Measurements from ENCODE around the gene DHCR7.
"Not testable (repeated sequence)": the region's sequence is repeated elsewhere in the genome, so short reads cannot be mapped to it uniquely, and the experiment has no call there.

The DHCR7 gene

GRCh38 chr11:71425860-71426259 is 22.3 kb downstream of the DHCR7 start:
- DNase-seq (ENCODE audit: low read depth, low spot score): no peak
- no peak overlapping the region for H3K4me3 ChIP-seq (ENCODE audit: low read length)

GRCh38 chr11:71425409-71425808 is 22.8 kb downstream of the DHCR7 start:
- H3K4me3 ChIP-seq (ENCODE audit: low read length): no peak overlapping the region
- DNase-seq (ENCODE audit: low read depth, low spot score): no peak

GRCh38 chr11:71423181-71423790 is 24.9 kb downstream of the DHCR7 start:
- H3K4me3 ChIP-seq (ENCODE audit: low read length): no peak overlapping the region
- no peak for DNase-seq (ENCODE audit: low read depth, low spot score)

GRCh38 chr11:71422318-71422717 is 25.9 kb downstream of the DHCR7 start:
- H3K4me3 ChIP-seq (ENCODE audit: low read length); DNase-seq (ENCODE audit: low read depth, low spot score): not testable (repeated sequence)

GRCh38 chr11:71421392-71421950 is 26.7 kb downstream of the DHCR7 start:
- no peak for DNase-seq (ENCODE audit: low read depth, low spot score)
- no peak overlapping the region for H3K4me3 ChIP-seq (ENCODE audit: low read length)

- peak; percentile 69 for DNase-seq (ENCODE audit: low read depth, low spot score)
- no peak overlapping the region for H3K4me3 ChIP-seq (ENCODE audit: low read length)
Measured at GRCh38 chr11:71420455-71421241, 27.5 kb downstream of the DHCR7 start.

GRCh38 chr11:71418643-71419042 is 29.6 kb downstream of the DHCR7 start:
- no peak overlapping the region; the same call in 1 of the 2 replicates for H3K4me3 ChIP-seq (ENCODE audit: low read length)
- peak; percentile 96 for DNase-seq (ENCODE audit: low read depth, low spot score)

GRCh38 chr11:71414645-71415044 is 33.5 kb downstream of the DHCR7 start:
- no peak for DNase-seq (ENCODE audit: low read depth, low spot score)
- H3K4me3 ChIP-seq (ENCODE audit: low read length): no peak overlapping the region

- no peak overlapping the region for H3K4me3 ChIP-seq (ENCODE audit: low read length)
- DNase-seq (ENCODE audit: low read depth, low spot score): no peak
Measured at GRCh38 chr11:71410363-71410966, 37.7 kb downstream of the DHCR7 start.

GRCh38 chr11:71408826-71409225 is 39.4 kb downstream of the DHCR7 start:
- no peak for DNase-seq (ENCODE audit: low read depth, low spot score)

GRCh38 chr11:71407356-71407755 is 40.8 kb downstream of the DHCR7 start:
- no peak overlapping the region for H3K4me3 ChIP-seq (ENCODE audit: low read length)
- no peak for DNase-seq (ENCODE audit: low read depth, low spot score)

More at GRCh38 chr11:71408826-71409225, 39.4 kb downstream of the DHCR7 start:
- H3K4me3 ChIP-seq (ENCODE audit: low read length): no peak overlapping the region

GRCh38 chr11:71406681-71407080 is 41.5 kb downstream of the DHCR7 start:
- DNase-seq (ENCODE audit: low read depth, low spot score): peak; percentile 65
- no peak overlapping the region for H3K4me3 ChIP-seq (ENCODE audit: low read length)

- peak; percentile 55 for DNase-seq (ENCODE audit: low read depth, low spot score)
- no peak overlapping the region for H3K4me3 ChIP-seq (ENCODE audit: low read length)
Measured at GRCh38 chr11:71404209-71404608, 44.0 kb downstream of the DHCR7 start.

- DNase-seq (ENCODE audit: low read depth, low spot score): no peak
- H3K4me3 ChIP-seq (ENCODE audit: low read length): no peak overlapping the region
Measured at GRCh38 chr11:71402878-71403277, 45.3 kb downstream of the DHCR7 start.

- no peak for DNase-seq (ENCODE audit: low read depth, low spot score)
- H3K4me3 ChIP-seq (ENCODE audit: low read length): no peak overlapping the region
Measured at GRCh38 chr11:71400216-71400615, 48.0 kb downstream of the DHCR7 start.

- H3K4me3 ChIP-seq (ENCODE audit: low read length): no peak overlapping the region
- no peak for DNase-seq (ENCODE audit: low read depth, low spot score)
Measured at GRCh38 chr11:71399341-71399740, 48.9 kb downstream of the DHCR7 start.

GRCh38 chr11:71397961-71398360 is 50.2 kb downstream of the DHCR7 start:
- no peak for DNase-seq (ENCODE audit: low read depth, low spot score)
- no peak overlapping the region for H3K4me3 ChIP-seq (ENCODE audit: low read length)

- DNase-seq (ENCODE audit: low read depth, low spot score): no peak
- no peak overlapping the region for H3K4me3 ChIP-seq (ENCODE audit: low read length)
Measured at GRCh38 chr11:71397331-71397860, 50.8 kb downstream of the DHCR7 start.

GRCh38 chr11:71396548-71397123 is 51.6 kb downstream of the DHCR7 start:
- peak; percentile 97 for DNase-seq (ENCODE audit: low read depth, low spot score)
- peak overlapping the region; percentile 5; the same call in 1 of the 2 replicates for H3K4me3 ChIP-seq (ENCODE audit: low read length)
